HCT116 (cell line): ENCODE data around the gene AOC2. TPM values are rescaled to one million over a fixed set of nuclear protein-coding genes. Genes with fewer than 3 reads are reported as not detected.

Source experiments
- ATAC-seq: fragments of 200-7000 bp; cut with Tn5 transposase; 2 replicates; pipeline ENCODE4 v1.9.1; 2020; ENCODE audit warnings: mild to moderate bottlenecking, moderate library complexity
- BruUV-seq: library from RNA; stranded (reverse); fragments of 400-500 nt; replicated peaks from 2 replicates; lab custom pipeline; 2021; lab: Mats Ljungman, UMichigan
- CTCF ChIA-PET: fragments of 300-600 bp; sonication (Branson Sonifier 250); formaldehyde crosslinking; loops from one replicate; lab custom pipeline; 2021; ENCODE audit warnings: antibody characterized with exemption; lab: Charles Lee
- POLR2A ChIA-PET: fragments of 300-600, 350-600 bp; sonication (Branson Sonifier 250); formaldehyde crosslinking; loops from one replicate; lab custom pipeline; 2021; ENCODE audit warnings: antibody characterized with exemption; lab: Charles Lee
- RAD21 ChIA-PET, 2 experiments: fragments of 300-600 bp; sonication (Branson Sonifier 250); formaldehyde crosslinking; loops; one replicate each; lab custom pipeline; 2023; ENCODE audit warnings: low total read pairs in 2 of 2; ENCODE audit not compliant: uncharacterized antibody in 2 of 2, unreplicated experiment in 2 of 2, low non-redundant PET in 1 of 2; lab: Charles Lee
- DNase-seq: peaks from one replicate; pipeline ENCODE4 v3.0.0-alpha.2; 2010; ENCODE audit warnings: low read depth, low spot score
- H2AFZ ChIP-seq: fragments of 200-600 bp; shearing (Covaris generic), sonication (generic); 2 replicates; pipeline ENCODE4 v1.6.1; 2017; ENCODE audit warnings: low read depth, mixed run types, mixed read lengths, antibody characterized with exemption, low read length; ENCODE audit not compliant: poor library complexity, severe bottlenecking
- H3K27ac ChIP-seq: 2 replicates; pipeline ENCODE4 v1.5.1; 2012; ENCODE audit warnings: low read depth, low read length
- H3K27me3 ChIP-seq: fragments of 200-600 bp; sonication (generic); 2 replicates; pipeline ENCODE4 v1.6.1; 2016; ENCODE audit warnings: mixed run types, low read length, mixed read lengths; ENCODE audit not compliant: insufficient read depth
- H3K36me3 ChIP-seq, 2 experiments: fragments of 200-500 bp in 1 of 2; fragments of 200-600 bp in 1 of 2; sonication (Bioruptor generic) in 1 of 2; sonication (generic) in 1 of 2; 2 replicates each; pipeline versions ENCODE4 v1.5.1 to v1.6.1; 2014 to 2016; ENCODE audit warnings: low read length in 2 of 2, inconsistent platforms in 1 of 2, mixed read lengths in 1 of 2, mixed run types in 1 of 2; ENCODE audit not compliant: insufficient read depth in 2 of 2, control insufficient read depth in 1 of 2
- H3K4me1 ChIP-seq, 2 experiments: fragments of 200-600 bp in 1 of 2; sonication (generic) in 1 of 2; 2 replicates each; pipeline versions ENCODE4 v1.5.1 to v1.6.1; 2012 to 2017; ENCODE audit warnings: low read length in 2 of 2, inconsistent platforms in 1 of 2, mild to moderate bottlenecking in 1 of 2, mixed read lengths in 1 of 2, mixed run types in 1 of 2, moderate library complexity in 1 of 2; ENCODE audit not compliant: insufficient read depth in 2 of 2, control insufficient read depth in 1 of 2
- H3K4me2 ChIP-seq: fragments of 200-600 bp; sonication (generic); 2 replicates; pipeline ENCODE4 v1.6.1; 2017; ENCODE audit warnings: mixed run types, low read length, mixed read lengths
- H3K4me3 ChIP-seq, 2 experiments: fragments of 200-600 bp in 1 of 2; sonication (generic) in 1 of 2; replicated peaks in 1 of 2; 2 replicates each; pipeline ENCODE4 v1.5.1; 2011 to 2016; ENCODE audit warnings: low read length in 2 of 2, control low read depth in 1 of 2, low read depth in 1 of 2, mild to moderate bottlenecking in 1 of 2, mixed read lengths in 1 of 2, mixed run types in 1 of 2
- H3K79me2 ChIP-seq: fragments of 200-600 bp; sonication (generic); 2 replicates; pipeline ENCODE4 v1.6.1; 2017; ENCODE audit warnings: mild to moderate bottlenecking, mixed run types, low read length, moderate library complexity, mixed read lengths; ENCODE audit not compliant: insufficient read depth
- H3K9ac ChIP-seq: fragments of 200-600 bp; sonication (generic); 2 replicates; pipeline ENCODE4 v1.6.1; 2016; ENCODE audit warnings: low read length, mixed read lengths
- H3K9me2 ChIP-seq: fragments of 200-600 bp; sonication (generic), shearing (Covaris generic); 2 replicates; pipeline ENCODE4 v1.6.1; 2017; ENCODE audit warnings: mixed run types, mild to moderate bottlenecking, moderate library complexity; ENCODE audit not compliant: insufficient read depth
- H3K9me3 ChIP-seq, 2 experiments: fragments of 200-500 bp in 1 of 2; fragments of 200-600 bp in 1 of 2; sonication (Bioruptor generic) in 1 of 2; sonication (generic) in 1 of 2; 2 replicates each; pipeline ENCODE4 v1.6.1; 2014 to 2017; ENCODE audit warnings: low read length in 2 of 2, mixed read lengths in 2 of 2, inconsistent platforms in 1 of 2, low read depth in 1 of 2, mild to moderate bottlenecking in 1 of 2, mixed run types in 1 of 2, moderate library complexity in 1 of 2; ENCODE audit not compliant: control insufficient read depth in 1 of 2, insufficient read depth in 1 of 2
- H4K20me1 ChIP-seq: fragments of 200-600 bp; sonication (generic), shearing (Covaris generic); 2 replicates; pipeline ENCODE4 v1.6.1; 2017; ENCODE audit warnings: mixed run types, mild to moderate bottlenecking, moderate library complexity; ENCODE audit not compliant: insufficient read depth
- ATF3 ChIP-seq: IDR thresholded peaks from 2 replicates; pipeline ENCODE4 v1.6.1; 2012
- CEBPB ChIP-seq: IDR thresholded peaks from 2 replicates; pipeline ENCODE4 v1.6.1; 2012; ENCODE audit warnings: low read depth
- CTCF ChIP-seq, 3 experiments: fragments of 200-600 bp in 1 of 3; sonication (generic) in 1 of 3; IDR thresholded peaks in 2 of 3; conservative IDR thresholded peaks in 1 of 3; 2 replicates each; pipeline ENCODE4 v1.5.1; 2012 to 2017; ENCODE audit warnings: low read depth in 2 of 3, low read length in 2 of 3, antibody characterized with exemption in 1 of 3, borderline replicate concordance in 1 of 3, control low read depth in 1 of 3, mild to moderate bottlenecking in 1 of 3, mixed read lengths in 1 of 3, mixed run types in 1 of 3, moderate library complexity in 1 of 3; ENCODE audit not compliant: insufficient read depth in 1 of 3
- ELF1 ChIP-seq: IDR thresholded peaks from 2 replicates; pipeline ENCODE4 v1.6.1; 2012; ENCODE audit warnings: low read depth, borderline replicate concordance
- EZH2 ChIP-seq: fragments of 200-600 bp; sonication (generic); IDR thresholded peaks from 2 replicates; pipeline ENCODE4 v1.6.1; 2017; ENCODE audit warnings: antibody characterized with exemption, mixed run types
- EZH2phosphoT487 ChIP-seq: fragments of 200-600 bp; IDR thresholded peaks from 2 replicates; pipeline ENCODE4 v1.6.1; 2018; ENCODE audit warnings: antibody characterized with exemption, borderline replicate concordance
- POLR2A ChIP-seq: IDR thresholded peaks from 2 replicates; pipeline ENCODE4 v1.7.0; 2011; ENCODE audit warnings: borderline replicate concordance; ENCODE audit not compliant: insufficient read depth, insufficient read length; ENCODE audit errors: extremely low read depth
- POLR2AphosphoS5 ChIP-seq: IDR thresholded peaks from 2 replicates; pipeline ENCODE4 v1.6.1; 2011; ENCODE audit warnings: mild to moderate bottlenecking, low read depth, low read length, moderate library complexity
- RAD21 ChIP-seq: IDR thresholded peaks from 2 replicates; pipeline ENCODE4 v1.6.1; 2012; ENCODE audit warnings: low read depth, mild to moderate bottlenecking
- SIN3A ChIP-seq: IDR thresholded peaks from 2 replicates; pipeline ENCODE4 v1.6.1; 2012; ENCODE audit warnings: low read depth
- SRF ChIP-seq: IDR thresholded peaks from 2 replicates; pipeline ENCODE4 v1.6.1; 2012; ENCODE audit warnings: low read depth
- ZBTB33 ChIP-seq: IDR thresholded peaks from 2 replicates; pipeline ENCODE4 v1.6.1; 2011; ENCODE audit warnings: mild to moderate bottlenecking, low read length, moderate library complexity; ENCODE audit not compliant: insufficient replicate concordance; ENCODE audit errors: extremely low read depth
- intact Hi-C: fragments of 100-400 bp; cut with micrococcal nuclease; formaldehyde crosslinking; loops from 2 replicates; pipeline ENCODE4 v1.10.0; 2022
- total RNA-seq: library from RNA; stranded (reverse); gene quantifications from one replicate; pipeline ENCODE4 v1.2.1, GENCODE V29; 2021; ENCODE audit not compliant: unreplicated experiment

Gene AOC2
- total RNA-seq, 1 experiment from 2014 or later = 8.0 TPM

GRCh38 chr17:42817866-42818265, 26.5 kb upstream of the AOC2 start:
- Histone ChIP-seq H3K4me3 (no peak overlapping the region), H3K9me2 (no peaks in the 10 kb centered on the region), H3K4me1 (peaks cover 1 to 2% of the 10 kb centered on the region in 2 experiments; a peak in 2 of 4 replicates), H3K9ac (no peak overlapping the region), H2AFZ (no peak overlapping the region), H3K79me2 (peaks cover 14% of the 10 kb centered on the region), H3K4me2 (no peak overlapping the region), H3K36me3 (peaks cover 52% of the 10 kb centered on the region in 2 experiments), H4K20me1 (no peaks in the 10 kb centered on the region), H3K27me3 (no peaks in the 10 kb centered on the region), H3K9me3 (no peaks in the 10 kb centered on the region), H3K27ac (no peak overlapping the region)
- intact Hi-C loops = no loop called here
- no peak for ATAC-seq
- CTCF ChIA-PET = interaction anchor here (1.0 kb wide), 1 partner anchor 19 kb away, joined by 3 read pairs; the partner anchor contains the start of genes CNTD1 and COA3
- no peak for DNase-seq
- RAD21 ChIA-PET = no interaction called here
- BruUV-seq = no TSS peak
- POLR2A ChIA-PET = no interaction called here
- TF ChIP-seq CTCF (IDR thresholded peaks at IDR 0.05 in 2 of 3, conservative IDR thresholded peaks at IDR 0.05 in 1 of 3; ENCODE audit: borderline replicate concordance in 1 of 3, insufficient read depth in 1 of 3, low read depth in 2 of 3, low read length in 2 of 3) = no peak
- TF ChIP-seq SRF = no peak
- TF ChIP-seq POLR2A = no peak
- TF ChIP-seq ZBTB33 = no peak
- TF ChIP-seq ELF1 = no peak
- TF ChIP-seq EZH2 = no peak
- no peak for TF ChIP-seq RAD21
- TF ChIP-seq ATF3 = no peak
- TF ChIP-seq EZH2phosphoT487 = no peak
- TF ChIP-seq SIN3A = no peak
- no peak for TF ChIP-seq POLR2AphosphoS5
- no peak for TF ChIP-seq CEBPB
